GM12891 (cell line): ENCODE measurements around the gene EPB41.

Experiments
- DNase-seq: peaks from one replicate; pipeline ENCODE4 v3.0.0; 2011; ENCODE audit warnings: low spot score; ENCODE audit not compliant: insufficient read length
- FAIRE-seq: peaks from 2 replicates; lab custom pipeline; 2011; peaks lifted over from hg19 to GRCh38; lab: Jason Lieb, UNC
- PAX5 ChIP-seq: IDR thresholded peaks from 2 replicates; pipeline ENCODE4 v1.6.1; 2011; ENCODE audit warnings: low read length, moderate library complexity, mild to moderate bottlenecking; ENCODE audit not compliant: insufficient read depth, severe bottlenecking
- POLR2A ChIP-seq: IDR thresholded peaks from 2 replicates; pipeline ENCODE4 v1.6.1; 2011; ENCODE audit warnings: low read depth, low read length, control low read depth
- POLR2AphosphoS5 ChIP-seq: IDR thresholded peaks from 2 replicates; pipeline ENCODE4 v1.6.1; 2011; ENCODE audit warnings: low read depth, low read length, control low read depth
- POU2F2 ChIP-seq: IDR thresholded peaks from 2 replicates; pipeline ENCODE4 v1.6.1; 2011; ENCODE audit warnings: low read depth, mild to moderate bottlenecking, control low read depth, low read length, moderate library complexity
- SPI1 ChIP-seq: IDR thresholded peaks from 2 replicates; pipeline ENCODE4 v1.6.1; 2011; ENCODE audit warnings: low read depth, low read length, control low read depth
- TAF1 ChIP-seq: IDR thresholded peaks from 2 replicates; pipeline ENCODE4 v1.6.1; 2011; ENCODE audit warnings: low read depth, low read length, control low read depth

The EPB41 gene

GRCh38 chr1:28883242-28883616 is 31.1 kb upstream of the EPB41 start:
- no peak for FAIRE-seq
- no peak for DNase-seq
- TF ChIP-seq POU2F2 (no peak), TAF1 (no peak), POLR2A (no peak), POLR2AphosphoS5 (no peak), PAX5 (no peak)

GRCh38 chr1:28885472-28885877 is 28.9 kb upstream of the EPB41 start:
- DNase-seq (no peak), FAIRE-seq (no peak)
- no peak for TF ChIP-seq POLR2A
- no peak for TF ChIP-seq TAF1
- TF ChIP-seq SPI1, result no peak
- TF ChIP-seq POU2F2, result no peak
- TF ChIP-seq POLR2AphosphoS5, result no peak
- no peak for TF ChIP-seq PAX5

- FAIRE-seq (no peak), DNase-seq (no peak)
- TF ChIP-seq POLR2A, result no peak
- no peak for TF ChIP-seq POU2F2
- TF ChIP-seq TAF1, result no peak
- no peak for TF ChIP-seq PAX5
- no peak for TF ChIP-seq POLR2AphosphoS5
- no peak for TF ChIP-seq SPI1
Measured at GRCh38 chr1:28885977-28886730, 28.2 kb upstream of the EPB41 start.

- DNase-seq (peak; percentile 98), FAIRE-seq (peak; percentile 86)
- TF ChIP-seq TAF1 (no peak), SPI1 (no peak), PAX5 (no peak), POLR2AphosphoS5 (no peak)
Measured at GRCh38 chr1:28886731-28887418, 27.5 kb upstream of the EPB41 start.

GRCh38 chr1:28887419-28887834 is 26.9 kb upstream of the EPB41 start:
- DNase-seq (peak; percentile 45), FAIRE-seq (no peak)
- TF ChIP-seq POU2F2, result no peak
- TF ChIP-seq PAX5, result no peak
- TF ChIP-seq POLR2AphosphoS5, result no peak
- TF ChIP-seq TAF1, result no peak
- TF ChIP-seq POLR2A, result no peak
- no peak for TF ChIP-seq SPI1

GRCh38 chr1:28887835-28888682 is 26.3 kb upstream of the EPB41 start:
- DNase-seq, result no peak
- FAIRE-seq, result no peak
- TF ChIP-seq POLR2AphosphoS5 (no peak), PAX5 (no peak), SPI1 (no peak), POU2F2 (no peak), POLR2A (no peak), TAF1 (no peak)

GRCh38 chr1:28888915-28889314 is 25.5 kb upstream of the EPB41 start:
- FAIRE-seq (no peak), DNase-seq (no peak)
- no peak for TF ChIP-seq TAF1
- TF ChIP-seq PAX5, result no peak
- no peak for TF ChIP-seq SPI1
- no peak for TF ChIP-seq POLR2A

- TF ChIP-seq SPI1 (no peak), POLR2A (no peak)
- DNase-seq (no peak), FAIRE-seq (no peak)
Measured at GRCh38 chr1:28889357-28889756, 25.0 kb upstream of the EPB41 start.

GRCh38 chr1:28890435-28890834 is 23.9 kb upstream of the EPB41 start:
- no peak for FAIRE-seq
- TF ChIP-seq POU2F2 (no peak), POLR2AphosphoS5 (no peak), SPI1 (no peak), TAF1 (no peak), PAX5 (no peak), POLR2A (no peak)
- no peak for DNase-seq

- no peak for FAIRE-seq
- no peak for DNase-seq
- TF ChIP-seq POLR2AphosphoS5 (no peak), POU2F2 (no peak), POLR2A (no peak), SPI1 (no peak), TAF1 (no peak), PAX5 (no peak)
Measured at GRCh38 chr1:28890836-28891235, 23.5 kb upstream of the EPB41 start.
